H1 (cell line): ENCODE data around the gene CBLN3. TPM values are rescaled to one million over a fixed set of nuclear protein-coding genes. Genes with fewer than 3 reads are reported as not detected.

ENCODE experiments used
- CTCF ChIA-PET: fragments of 300-600 bp; sonication (Branson Sonifier 250); formaldehyde crosslinking; loops from one replicate; lab custom pipeline; 2021; ENCODE audit not compliant: partially characterized antibody; lab: Charles Lee
- POLR2A ChIA-PET: fragments of 300-600 bp; sonication (Branson Sonifier 250); formaldehyde crosslinking; loops from one replicate; lab custom pipeline; 2021; ENCODE audit warnings: inconsistent platforms; ENCODE audit not compliant: partially characterized antibody; lab: Charles Lee
- DNase-seq, 2 experiments: peaks; one replicate each; pipeline versions ENCODE4 v3.0.0 to v3.0.0-alpha.2; 2010 to 2022; ENCODE audit warnings: low spot score in 2 of 2, low read depth in 1 of 2, mixed read lengths in 1 of 2
- FAIRE-seq: peaks from 2 replicates; lab custom pipeline; 2011; peaks lifted over from hg19 to GRCh38; lab: Jason Lieb, UNC
- H2AFZ ChIP-seq: 2 replicates; pipeline ENCODE4 v1.8.1; 2012; ENCODE audit warnings: low read length, inconsistent platforms
- H2AK5ac ChIP-seq: 2 replicates; pipeline ENCODE4 v1.6.1; 2013; ENCODE audit warnings: low read depth, low read length
- H2BK120ac ChIP-seq: replicated peaks from 2 replicates; pipeline ENCODE3; 2013; ENCODE audit warnings: low read depth, low read length, inconsistent platforms
- H2BK12ac ChIP-seq: 2 replicates; pipeline ENCODE4 v1.6.1; 2013; ENCODE audit warnings: low read depth, low read length
- H2BK15ac ChIP-seq: 2 replicates; pipeline ENCODE4 v1.6.1; 2013; ENCODE audit warnings: low read length
- H2BK20ac ChIP-seq: 2 replicates; pipeline ENCODE4 v1.6.1; 2013; ENCODE audit warnings: low read length
- H2BK5ac ChIP-seq: 2 replicates; pipeline ENCODE4 v1.6.1; 2013; ENCODE audit warnings: low read depth, low read length
- H3K14ac ChIP-seq: 2 replicates; pipeline ENCODE4 v1.6.1; 2013; ENCODE audit warnings: inconsistent platforms; ENCODE audit not compliant: insufficient read length
- H3K18ac ChIP-seq: 2 replicates; pipeline ENCODE4 v1.6.1; 2013; ENCODE audit warnings: low read length; ENCODE audit errors: extremely low read depth
- H3K23ac ChIP-seq: 2 replicates; pipeline ENCODE4 v1.6.1; 2013; ENCODE audit warnings: inconsistent platforms; ENCODE audit not compliant: insufficient read length
- H3K23me2 ChIP-seq: 2 replicates; pipeline ENCODE4 v1.6.1; 2013; ENCODE audit warnings: low read depth, low read length
- H3K27ac ChIP-seq: 2 replicates; pipeline ENCODE4 v1.6.1; 2011; ENCODE audit warnings: low read depth, low read length, inconsistent platforms
- H3K27me3 ChIP-seq, 4 experiments: replicated peaks in 1 of 4; 1 replicate in 1 of 4; 2 replicates in 3 of 4; pipeline versions ENCODE4 v1.6.1 to v1.8.1; 2011 to 2013; ENCODE audit warnings: low read length in 3 of 4, mild to moderate bottlenecking in 3 of 4, inconsistent platforms in 2 of 4, mixed read lengths in 2 of 4, moderate library complexity in 1 of 4; ENCODE audit not compliant: control insufficient read depth in 3 of 4, insufficient read depth in 3 of 4; ENCODE audit errors: extremely low read depth in 1 of 4
- H3K36me3 ChIP-seq, 4 experiments: 2 replicates each; pipeline versions ENCODE4 v1.6.1 to v1.8.1; 2011 to 2013; ENCODE audit warnings: mild to moderate bottlenecking in 4 of 4, low read length in 3 of 4, moderate library complexity in 2 of 4, control low read depth in 1 of 4, inconsistent platforms in 1 of 4; ENCODE audit not compliant: insufficient read depth in 4 of 4, control insufficient read depth in 2 of 4
- H3K4ac ChIP-seq: replicated peaks from 2 replicates; pipeline ENCODE3; 2013; ENCODE audit warnings: low read length, low read depth, mixed read lengths, inconsistent platforms; ENCODE audit not compliant: insufficient read length
- H3K4me1 ChIP-seq, 4 experiments: replicated peaks in 1 of 4; 1 replicate in 1 of 4; 2 replicates in 3 of 4; pipeline versions ENCODE4 v1.6.1 to v1.8.1; 2011 to 2013; ENCODE audit warnings: low read length in 3 of 4, inconsistent platforms in 2 of 4, mixed read lengths in 1 of 4; ENCODE audit not compliant: insufficient read depth in 4 of 4, control insufficient read depth in 3 of 4
- H3K4me2 ChIP-seq, 2 experiments: 2 replicates each; pipeline versions ENCODE4 v1.6.1 to v1.8.1; 2011 to 2013; ENCODE audit warnings: low read depth in 2 of 2, low read length in 2 of 2, control low read depth in 1 of 2, inconsistent platforms in 1 of 2, mild to moderate bottlenecking in 1 of 2; ENCODE audit not compliant: insufficient read depth in 1 of 2
- H3K4me3 ChIP-seq, 4 experiments: fragments of 200-600, 300-600 bp in 1 of 4; sonication (generic), shearing (Covaris generic), sonication (Bioruptor Twin) in 1 of 4; 2 replicates each; pipeline versions ENCODE4 v1.5.1 to v1.8.1; 2011 to 2016; ENCODE audit warnings: low read length in 4 of 4, low read depth in 3 of 4, control low read depth in 2 of 4, inconsistent platforms in 2 of 4, mild to moderate bottlenecking in 2 of 4, mixed read lengths in 1 of 4, moderate library complexity in 1 of 4; ENCODE audit not compliant: insufficient read depth in 2 of 4; ENCODE audit errors: extremely low read depth in 1 of 4
- H3K56ac ChIP-seq: replicated peaks from 2 replicates; pipeline ENCODE3; 2013; ENCODE audit warnings: low read depth, mild to moderate bottlenecking, mixed read lengths, low read length, inconsistent platforms; ENCODE audit not compliant: insufficient read length
- H3K79me1 ChIP-seq: 2 replicates; pipeline ENCODE4 v1.6.1; 2013; ENCODE audit warnings: low read depth, low read length, control low read depth
- H3K79me2 ChIP-seq, 2 experiments: 2 replicates each; pipeline versions ENCODE4 v1.6.1 to v1.8.1; 2012 to 2013; ENCODE audit warnings: low read length in 2 of 2, mild to moderate bottlenecking in 2 of 2, inconsistent platforms in 1 of 2; ENCODE audit not compliant: insufficient read depth in 2 of 2, control insufficient read depth in 1 of 2
- H3K9ac ChIP-seq, 4 experiments: replicated peaks in 1 of 4; 1 replicate in 1 of 4; 2 replicates in 3 of 4; pipeline versions ENCODE4 v1.6.1 to v1.8.1; 2011 to 2013; ENCODE audit warnings: low read depth in 3 of 4, low read length in 3 of 4, control low read depth in 2 of 4, mild to moderate bottlenecking in 2 of 4, moderate library complexity in 2 of 4, inconsistent platforms in 1 of 4; ENCODE audit errors: extremely low read depth in 1 of 4
- H3K9me3 ChIP-seq, 2 experiments: 2 replicates each; pipeline versions ENCODE4 v1.6.1 to v1.8.1; 2012 to 2013; ENCODE audit warnings: mild to moderate bottlenecking in 2 of 2, moderate library complexity in 2 of 2, control low read depth in 1 of 2, inconsistent platforms in 1 of 2, low read depth in 1 of 2, low read length in 1 of 2, mixed read lengths in 1 of 2; ENCODE audit not compliant: insufficient read depth in 2 of 2
- H4K20me1 ChIP-seq, 2 experiments: replicated peaks in 1 of 2; 2 replicates each; pipeline versions ENCODE3 to v1.8.1; 2011 to 2013; ENCODE audit warnings: inconsistent platforms in 2 of 2, low read length in 2 of 2, mild to moderate bottlenecking in 1 of 2; ENCODE audit not compliant: insufficient read depth in 2 of 2, control insufficient read depth in 1 of 2
- H4K5ac ChIP-seq: 2 replicates; pipeline ENCODE4 v1.6.1; 2013; ENCODE audit warnings: low read length, low read depth, mixed read lengths, inconsistent platforms; ENCODE audit not compliant: insufficient read length
- H4K8ac ChIP-seq: 2 replicates; pipeline ENCODE4 v1.8.0; 2013; ENCODE audit warnings: mild to moderate bottlenecking, moderate library complexity, low read length, inconsistent platforms; ENCODE audit not compliant: insufficient read depth; ENCODE audit errors: extremely low read depth
- H4K91ac ChIP-seq: replicated peaks from 2 replicates; pipeline ENCODE3; 2013; ENCODE audit warnings: low read length, mixed read lengths, inconsistent platforms; ENCODE audit not compliant: insufficient read length
- CHD1 ChIP-seq: IDR thresholded peaks from 2 replicates; pipeline ENCODE4 v1.6.1; 2012; ENCODE audit warnings: low read depth, low read length, improper control_type of control experiment
- RBBP5 ChIP-seq: IDR thresholded peaks from 2 replicates; pipeline ENCODE4 v1.7.1; 2012; ENCODE audit warnings: low read depth, mild to moderate bottlenecking, inconsistent platforms, low read length, moderate library complexity, borderline replicate concordance
- SP4 ChIP-seq: IDR thresholded peaks from 2 replicates; pipeline ENCODE4 v1.6.1; 2012; ENCODE audit warnings: low read length, inconsistent platforms
- WGBS, 2 experiments: shearing (Covaris generic) in 1 of 2; methylation state at CpG; one replicate each; pipeline versions ENCODE4 v1.1.6 to v1.1.7; 2013 to 2015; ENCODE audit warnings: low lambda C conversion rate in 2 of 2, mixed read lengths in 2 of 2, inconsistent platforms in 1 of 2, low coverage in 1 of 2, missing lambda C conversion rate in 1 of 2; ENCODE audit not compliant: insufficient replicate concordance in 2 of 2, insufficient coverage in 1 of 2, insufficient read length in 1 of 2; ENCODE audit errors: extremely low coverage in 1 of 2, missing lambda C conversion rate in 1 of 2; 5-methylcytosine and 5-hydroxymethylcytosine counted together
- polyA plus RNA-seq, 7 experiments: library from polyadenylated mRNA; depleted of rRNA in 3 of 7; stranded (reverse) in 5 of 7; unstranded in 2 of 7; fragments of >200 nt in 5 of 7; fragments of 200-250 nt in 2 of 7; gene quantifications; 1 replicate in 5 of 7; 2 replicates in 1 of 7; 4 replicates in 1 of 7; pipeline versions ENCODE4 v1.2.1 to v1.2.3, GENCODE V29; 2011 to 2013; ENCODE audit warnings: missing spikeins in 2 of 7, mixed read lengths in 2 of 7
- total RNA-seq: library from RNA; stranded (reverse); fragmentation: NEBNext Ultra II Directional; extraction: Animal tissue kit (Norgen Biotek cat#: 25700); gene quantifications from 2 replicates; pipeline ENCODE4 v1.2.1, GENCODE V29; 2021

CBLN3 gene
- total and polyA plus RNA-seq, 2 of the 8 experiments (the other 6 are each of a cell fraction or from before 2014, with no cell fraction given), result 0.54 to 1.00 TPM

DNA sequence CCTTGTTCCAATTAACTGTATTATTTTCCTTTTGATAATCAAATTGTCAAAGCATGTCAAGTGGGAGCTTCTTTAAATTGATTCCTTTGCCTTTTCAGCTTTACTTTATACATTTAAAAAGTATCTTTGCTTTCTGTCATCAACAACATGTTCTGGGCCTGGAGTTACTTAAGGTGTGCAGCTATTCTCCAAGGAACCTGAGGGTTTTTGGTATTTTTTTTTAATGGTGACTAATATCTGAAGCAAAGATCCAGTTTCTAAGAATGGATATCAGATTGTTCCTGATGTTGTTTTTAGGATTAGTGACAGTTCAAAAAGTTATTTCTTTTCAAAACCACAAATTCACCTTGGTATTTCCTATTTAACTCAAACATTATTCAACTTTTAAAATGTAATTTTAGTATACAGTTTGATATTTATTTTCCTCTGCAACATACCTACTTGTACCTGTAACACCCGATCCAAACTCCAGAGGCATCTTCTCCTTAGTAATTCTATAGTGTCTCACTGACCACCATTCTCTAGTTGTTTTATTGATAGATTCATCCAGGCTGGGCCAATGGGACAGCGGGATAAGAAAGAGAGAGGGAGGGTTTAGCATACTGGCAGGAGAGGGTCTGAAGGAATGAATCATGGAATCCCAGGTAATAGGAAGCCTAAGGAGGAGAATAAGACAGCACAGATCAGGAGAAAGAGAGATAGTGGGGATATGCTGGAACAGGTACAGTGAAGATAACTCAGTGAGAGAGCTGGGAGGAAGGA lies 3.1 kb downstream of the CBLN3 start:
- Histone ChIP-seq H2BK5ac (no peak overlapping the region), H3K4me1 (peaks cover 5 to 19% (median 12%) of the 10 kb centered on the region in 4 experiments), H3K23me2 (peaks cover 5% of the 10 kb centered on the region; the same call in 1 of the 2 replicates), H3K36me3 (no peaks in the 10 kb centered on the region), H2BK12ac (0 out of 2 replicates have a peak overlapping the region, but pooled peaks have one; percentile 90), H3K14ac (no peak overlapping the region), H2BK120ac (no peak overlapping the region), H4K5ac (no peak overlapping the region), H3K79me2 (no peaks in the 10 kb centered on the region), H2BK20ac (no peak overlapping the region), H2AK5ac (no peak overlapping the region), H3K9me3 (no peaks in the 10 kb centered on the region), H3K79me1 (no peaks in the 10 kb centered on the region), H3K4ac (no peak overlapping the region), H3K27me3 (peaks cover 0 to 20% (median 1%) of the 10 kb centered on the region in 4 experiments; a peak in 3 of 7 replicates), H4K20me1 (peaks cover 0 to 2% of the 10 kb centered on the region in 2 experiments), H3K23ac (no peak overlapping the region), H4K8ac (no peak overlapping the region), H4K91ac (no peak overlapping the region), H3K27ac (no peak overlapping the region), H2AFZ (peak overlapping the region; percentile 80; the same call in 1 of the 2 replicates), H3K4me2 (no peak overlapping the region), H3K18ac (no peak overlapping the region), H3K4me3 (no peak overlapping the region), H3K56ac (no peak overlapping the region), H3K9ac (no peak overlapping the region), H2BK15ac (no peak overlapping the region)
- ChIA-PET POLR2A (interaction anchor here (0.6 to 1.9 kb wide), 4 partner anchors 16 to 99 kb away, joined by 3 to 5 read pairs (median 4); partner anchors contain the start of gene SDR39U1), CTCF (interaction anchor here (0.6 to 21.3 kb wide), 11 partner anchors 7 to 1480 kb away, joined by 3 to 664 read pairs (median 23); partner anchors contain the start of genes ADCY4, NFATC4 and RIPK3)
- 86% methylated on average over 2 of the region's 2 CpGs; no CpG with 5 or more reads in 1 of the 2 experiments for WGBS, 2 experiments
- TF ChIP-seq CHD1 (no peak), SP4 (no peak), RBBP5 (no peak)
- FAIRE-seq (no peak), DNase-seq (no peak)
